ENCODE measurements around the gene PTPN6. TPM values are rescaled to one million over a fixed set of nuclear protein-coding genes. Genes with fewer than 3 reads are reported as not detected.
A peak's percentile ranks its signal among the peaks of the same experiment; 100 is the strongest.

Gene PTPN6
- total RNA-seq, 1 experiment from 2014 or later = 13.7 TPM

DNA sequence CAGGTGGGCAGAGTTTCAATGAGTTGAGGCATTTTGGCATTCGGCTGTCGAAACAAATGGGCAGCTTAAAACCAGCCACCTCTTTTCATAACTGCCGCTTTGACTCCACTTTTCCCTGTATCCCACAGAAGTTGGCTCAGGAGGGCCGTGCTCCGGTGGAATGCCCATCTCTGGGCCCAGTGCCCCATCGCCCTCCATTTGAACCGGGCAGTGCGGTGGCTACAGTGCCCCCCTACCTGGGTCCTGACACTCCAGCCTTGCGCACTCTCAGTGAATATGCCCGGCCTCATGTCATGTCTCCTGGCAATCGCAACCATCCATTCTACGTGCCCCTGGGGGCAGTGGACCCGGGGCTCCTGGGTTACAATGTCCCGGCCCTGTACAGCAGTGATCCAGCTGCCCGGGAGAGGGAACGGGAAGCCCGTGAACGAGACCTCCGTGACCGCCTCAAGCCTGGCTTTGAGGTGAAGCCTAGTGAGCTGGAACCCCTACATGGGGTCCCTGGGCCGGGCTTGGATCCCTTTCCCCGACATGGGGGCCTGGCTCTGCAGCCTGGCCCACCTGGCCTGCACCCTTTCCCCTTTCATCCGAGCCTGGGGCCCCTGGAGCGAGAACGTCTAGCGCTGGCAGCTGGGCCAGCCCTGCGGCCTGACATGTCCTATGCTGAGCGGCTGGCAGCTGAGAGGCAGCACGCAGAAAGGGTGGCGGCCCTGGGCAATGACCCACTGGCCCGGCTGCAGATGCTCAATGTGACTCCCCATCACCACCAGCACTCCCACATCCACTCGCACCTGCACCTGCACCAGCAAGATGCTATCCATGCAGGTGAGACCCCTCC is 12.6 kb upstream of the PTPN6 start:
- intact Hi-C loops (cut with micrococcal nuclease; ENCODE audit: unreplicated experiment) = no loop called here
- H3K36me3 ChIP-seq (ENCODE audit: control insufficient read depth, insufficient read depth, low read length) = 0 out of 2 replicates have a peak, but pooled peaks cover 3% of the 10 kb centered on the region
- TF ChIP-seq SIN3A (IDR thresholded peaks at IDR 0.05; ENCODE audit: borderline replicate concordance, insufficient read depth, low read depth, low read length) = no peak
- 0 out of 2 replicates have a peak, but pooled peaks have one; percentile 56 for TF ChIP-seq POLR2AphosphoS5 (IDR thresholded peaks at IDR 0.05; ENCODE audit: low read depth, low read length)
- H3K4me3 ChIP-seq (ENCODE audit: low read depth in 2 of 2, low read length in 2 of 2) = peak overlapping the region in 1 of 2 experiments; percentile 44; a peak in 2 of 4 replicates
- no peaks in the 10 kb centered on the region for H3K27me3 ChIP-seq (ENCODE audit: control insufficient read depth, insufficient read depth, low read length)
- BruUV-seq (replicated peaks) = TSS peak; percentile 44
- peak overlapping the region; percentile 65 for H3K27ac ChIP-seq (ENCODE audit: low read length)
- H3K9me3 ChIP-seq (ENCODE audit: control insufficient read depth, insufficient read depth, low read depth, low read length) = no peaks in the 10 kb centered on the region
- ChIA-PET POLR2A (interaction anchor here (1.2 kb wide), 1 partner anchor 13 kb away, joined by 3 read pairs; no protein-coding TSS in a partner anchor), CTCF (interaction anchor here (1.3 kb wide), 1 partner anchor 13 kb away, joined by 3 read pairs; no protein-coding TSS in a partner anchor)
- ATAC-seq (no peak), DNase-seq (ENCODE audit: low read depth, low spot score) (no peak)
- in situ Hi-C loops (cut with HindIII; ENCODE audit: low pct_unique_long_range_greater_than_20kb, low sequenced_read_pairs) = no loop called here
- H3K4me1 ChIP-seq (ENCODE audit: control insufficient read depth, insufficient read depth, low read length) = peaks cover 46% of the 10 kb centered on the region

DNA sequence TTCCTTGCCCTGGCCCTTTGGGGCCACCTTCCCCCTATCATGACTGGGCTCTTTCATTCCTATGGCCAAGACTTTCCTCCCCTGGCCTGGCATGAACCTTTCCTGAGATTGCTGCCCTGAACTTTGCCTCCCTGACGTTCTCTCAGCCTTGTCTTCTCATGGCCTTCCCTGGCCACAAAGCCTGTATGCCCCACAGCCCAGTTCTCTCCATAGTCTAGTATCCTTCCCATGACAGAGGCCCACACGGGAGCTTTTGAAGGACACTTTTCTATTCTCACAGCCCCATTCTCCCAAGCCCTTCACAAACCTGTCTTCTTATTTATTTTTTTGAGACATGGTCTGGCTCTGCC is 12.0 kb upstream of the PTPN6 start:
- Histone ChIP-seq H3K4me1 (ENCODE audit: control insufficient read depth, insufficient read depth, low read length) (peaks cover 40% of the 10 kb centered on the region), H3K9me3 (ENCODE audit: control insufficient read depth, insufficient read depth, low read depth, low read length) (no peaks in the 10 kb centered on the region), H3K36me3 (ENCODE audit: control insufficient read depth, insufficient read depth, low read length) (peaks cover 3% of the 10 kb centered on the region; the same call in 1 of the 2 replicates), H3K27ac (ENCODE audit: low read length) (no peak overlapping the region), H3K27me3 (ENCODE audit: control insufficient read depth, insufficient read depth, low read length) (no peaks in the 10 kb centered on the region), H3K4me3 (ENCODE audit: low read depth in 2 of 2, low read length in 2 of 2) (no peak overlapping the region)
- intact Hi-C loops (cut with micrococcal nuclease; ENCODE audit: unreplicated experiment) = no loop called here
- BruUV-seq (replicated peaks) = no TSS peak
- in situ Hi-C loops (cut with HindIII; ENCODE audit: low pct_unique_long_range_greater_than_20kb, low sequenced_read_pairs) = no loop called here
- TF ChIP-seq POLR2AphosphoS5 (IDR thresholded peaks at IDR 0.05; ENCODE audit: low read depth, low read length) (peak; percentile 7; the same call in 1 of the 2 replicates), TCF7L2 (IDR thresholded peaks at IDR 0.05; ENCODE audit: low read depth, low read length) (no peak)
- TF ChIP-seq, protein P1, sequence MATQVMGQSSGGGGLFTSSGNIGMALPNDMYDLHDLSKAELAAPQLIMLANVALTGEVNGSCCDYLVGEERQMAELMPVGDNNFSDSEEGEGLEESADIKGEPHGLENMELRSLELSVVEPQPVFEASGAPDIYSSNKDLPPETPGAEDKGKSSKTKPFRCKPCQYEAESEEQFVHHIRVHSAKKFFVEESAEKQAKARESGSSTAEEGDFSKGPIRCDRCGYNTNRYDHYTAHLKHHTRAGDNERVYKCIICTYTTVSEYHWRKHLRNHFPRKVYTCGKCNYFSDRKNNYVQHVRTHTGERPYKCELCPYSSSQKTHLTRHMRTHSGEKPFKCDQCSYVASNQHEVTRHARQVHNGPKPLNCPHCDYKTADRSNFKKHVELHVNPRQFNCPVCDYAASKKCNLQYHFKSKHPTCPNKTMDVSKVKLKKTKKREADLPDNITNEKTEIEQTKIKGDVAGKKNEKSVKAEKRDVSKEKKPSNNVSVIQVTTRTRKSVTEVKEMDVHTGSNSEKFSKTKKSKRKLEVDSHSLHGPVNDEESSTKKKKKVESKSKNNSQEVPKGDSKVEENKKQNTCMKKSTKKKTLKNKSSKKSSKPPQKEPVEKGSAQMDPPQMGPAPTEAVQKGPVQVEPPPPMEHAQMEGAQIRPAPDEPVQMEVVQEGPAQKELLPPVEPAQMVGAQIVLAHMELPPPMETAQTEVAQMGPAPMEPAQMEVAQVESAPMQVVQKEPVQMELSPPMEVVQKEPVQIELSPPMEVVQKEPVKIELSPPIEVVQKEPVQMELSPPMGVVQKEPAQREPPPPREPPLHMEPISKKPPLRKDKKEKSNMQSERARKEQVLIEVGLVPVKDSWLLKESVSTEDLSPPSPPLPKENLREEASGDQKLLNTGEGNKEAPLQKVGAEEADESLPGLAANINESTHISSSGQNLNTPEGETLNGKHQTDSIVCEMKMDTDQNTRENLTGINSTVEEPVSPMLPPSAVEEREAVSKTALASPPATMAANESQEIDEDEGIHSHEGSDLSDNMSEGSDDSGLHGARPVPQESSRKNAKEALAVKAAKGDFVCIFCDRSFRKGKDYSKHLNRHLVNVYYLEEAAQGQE (IDR thresholded peaks at IDR 0.05; ENCODE audit: insufficient read depth in 1 of 2, low read depth in 2 of 2, low read length in 1 of 2) = no peak
- ChIA-PET POLR2A (interaction anchor here (0.6 kb wide), 1 partner anchor 33 kb away, joined by 3 read pairs; no protein-coding TSS in a partner anchor), CTCF (no interaction called here)
- no peak for ATAC-seq
- DNase-seq (ENCODE audit: low read depth, low spot score) = no peak

DNA sequence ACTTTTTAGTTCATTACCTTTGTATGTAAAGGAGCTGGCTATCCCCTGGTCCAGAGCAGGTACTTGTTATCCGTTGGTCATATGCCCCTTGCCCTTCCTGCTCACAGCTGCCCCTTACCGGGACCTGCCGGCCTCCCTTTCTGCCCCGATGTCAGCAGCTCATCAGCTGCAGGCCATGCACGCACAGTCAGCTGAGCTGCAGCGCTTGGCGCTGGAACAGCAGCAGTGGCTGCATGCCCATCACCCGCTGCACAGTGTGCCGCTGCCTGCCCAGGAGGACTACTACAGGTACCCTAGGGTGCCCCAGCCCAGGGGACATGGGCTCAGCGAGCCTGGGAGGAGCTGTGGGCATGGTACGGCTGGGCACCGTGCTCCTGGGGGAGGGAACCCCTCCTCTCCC is 9.9 kb upstream of the PTPN6 start:
- DNase-seq (ENCODE audit: low read depth, low spot score) (no peak), ATAC-seq (no peak)
- H3K36me3 ChIP-seq (ENCODE audit: control insufficient read depth, insufficient read depth, low read length) = no peaks in the 10 kb centered on the region; the same call in 1 of the 2 replicates
- in situ Hi-C loops (cut with HindIII; ENCODE audit: low pct_unique_long_range_greater_than_20kb, low sequenced_read_pairs) (no loop called here), intact Hi-C loops (cut with micrococcal nuclease; ENCODE audit: unreplicated experiment) (loop anchor here (10.0 kb wide), 1 partner anchor 174 kb away; no protein-coding TSS in a partner anchor)
- BruUV-seq (replicated peaks) = no TSS peak
- peak overlapping the region; percentile 57; the same call in 1 of the 2 replicates for H3K27ac ChIP-seq (ENCODE audit: low read length)
- H3K9me3 ChIP-seq (ENCODE audit: control insufficient read depth, insufficient read depth, low read depth, low read length) = no peaks in the 10 kb centered on the region
- ChIA-PET CTCF (no interaction called here), POLR2A (no interaction called here)
- TF ChIP-seq, protein P1 (IDR thresholded peaks at IDR 0.05; ENCODE audit: insufficient read depth in 1 of 2, low read depth in 2 of 2, low read length in 1 of 2) = no peak
- no peak for TF ChIP-seq TCF7L2 (IDR thresholded peaks at IDR 0.05; ENCODE audit: low read depth, low read length)
- TF ChIP-seq, protein P2, sequence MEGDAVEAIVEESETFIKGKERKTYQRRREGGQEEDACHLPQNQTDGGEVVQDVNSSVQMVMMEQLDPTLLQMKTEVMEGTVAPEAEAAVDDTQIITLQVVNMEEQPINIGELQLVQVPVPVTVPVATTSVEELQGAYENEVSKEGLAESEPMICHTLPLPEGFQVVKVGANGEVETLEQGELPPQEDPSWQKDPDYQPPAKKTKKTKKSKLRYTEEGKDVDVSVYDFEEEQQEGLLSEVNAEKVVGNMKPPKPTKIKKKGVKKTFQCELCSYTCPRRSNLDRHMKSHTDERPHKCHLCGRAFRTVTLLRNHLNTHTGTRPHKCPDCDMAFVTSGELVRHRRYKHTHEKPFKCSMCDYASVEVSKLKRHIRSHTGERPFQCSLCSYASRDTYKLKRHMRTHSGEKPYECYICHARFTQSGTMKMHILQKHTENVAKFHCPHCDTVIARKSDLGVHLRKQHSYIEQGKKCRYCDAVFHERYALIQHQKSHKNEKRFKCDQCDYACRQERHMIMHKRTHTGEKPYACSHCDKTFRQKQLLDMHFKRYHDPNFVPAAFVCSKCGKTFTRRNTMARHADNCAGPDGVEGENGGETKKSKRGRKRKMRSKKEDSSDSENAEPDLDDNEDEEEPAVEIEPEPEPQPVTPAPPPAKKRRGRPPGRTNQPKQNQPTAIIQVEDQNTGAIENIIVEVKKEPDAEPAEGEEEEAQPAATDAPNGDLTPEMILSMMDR (IDR thresholded peaks at IDR 0.05) = no peak
- TF ChIP-seq POLR2AphosphoS5 (IDR thresholded peaks at IDR 0.05; ENCODE audit: low read depth, low read length) = no peak
- no peak for TF ChIP-seq SIN3A (IDR thresholded peaks at IDR 0.05; ENCODE audit: borderline replicate concordance, insufficient read depth, low read depth, low read length)
- no peak overlapping the region for H3K4me3 ChIP-seq (ENCODE audit: low read depth in 2 of 2, low read length in 2 of 2)
- H3K27me3 ChIP-seq (ENCODE audit: control insufficient read depth, insufficient read depth, low read length) = no peaks in the 10 kb centered on the region
- peaks cover 50% of the 10 kb centered on the region for H3K4me1 ChIP-seq (ENCODE audit: control insufficient read depth, insufficient read depth, low read length)

Measured in Panc1 (cell line).